Loucy (cell line): ENCODE measurements around the gene POLR2J2.
"Not testable (repeated sequence)": the region's sequence is repeated elsewhere in the genome, so short reads cannot be mapped to it uniquely, and the experiment has no call there.

Source experiments
- CTCF ChIP-seq: fragments of 200-600 bp; sonication (generic); conservative IDR thresholded peaks from 2 replicates; pipeline ENCODE4 v1.5.1; 2014; ENCODE audit warnings: mild to moderate bottlenecking, antibody characterized with exemption, low read length
- EZH2phosphoT487 ChIP-seq: fragments of 200-600 bp; IDR thresholded peaks from 2 replicates; pipeline ENCODE4 v1.6.1; 2018; ENCODE audit warnings: antibody characterized with exemption, mild to moderate bottlenecking, moderate library complexity, borderline replicate concordance

- not testable (repeated sequence) for TF ChIP-seq CTCF, EZH2phosphoT487
These were observed 4.1 kb upstream of the POLR2J2 start for GRCh38 chr7:102675545-102675944.
